IMR-90 (cell line): ENCODE measurements around the gene PRKAG1. TPM values are rescaled to one million over a fixed set of nuclear protein-coding genes. Genes with fewer than 3 reads are reported as not detected.

Experiments
- ATAC-seq: fragments of 200-7000 bp; cut with Tn5 transposase; 2 replicates; pipeline ENCODE4 v1.9.1; 2020; ENCODE audit warnings: low read depth, mild to moderate bottlenecking, moderate library complexity
- BruUV-seq: library from RNA; stranded (reverse); fragments of 400-500 nt; replicated peaks from 2 replicates; lab custom pipeline; 2021; lab: Mats Ljungman, UMichigan
- CTCF ChIA-PET: fragments of 300-600 bp; formaldehyde crosslinking; extraction: SDS; loops from one replicate; lab custom pipeline; 2021; ENCODE audit warnings: antibody characterized with exemption; lab: Yijun Ruan, JAX
- POLR2A ChIA-PET: fragments of 300-600 bp; sonication (Branson Sonifier 250); formaldehyde crosslinking; loops from one replicate; lab custom pipeline; 2022; ENCODE audit warnings: antibody characterized with exemption; ENCODE audit not compliant: unreplicated experiment; lab: Charles Lee
- DNase-seq: peaks from one replicate; pipeline ENCODE4 v3.0.0; 2013
- H2AFZ ChIP-seq: replicated peaks from 2 replicates; pipeline ENCODE3; 2013; ENCODE audit warnings: low read length, mild to moderate bottlenecking; ENCODE audit not compliant: poor library complexity
- H2AK5ac ChIP-seq: 2 replicates; pipeline ENCODE4 v1.6.1; 2013; ENCODE audit warnings: low read depth, low read length, inconsistent platforms
- H2AK9ac ChIP-seq: replicated peaks from 2 replicates; pipeline ENCODE3; 2013; ENCODE audit warnings: mild to moderate bottlenecking, low read depth, low read length, moderate library complexity; ENCODE audit not compliant: poor library complexity
- H2BK120ac ChIP-seq: 2 replicates; pipeline ENCODE4 v1.6.1; 2013; ENCODE audit warnings: low read depth, low read length, inconsistent platforms
- H2BK15ac ChIP-seq: 3 replicates; pipeline ENCODE4 v1.6.1; 2013; ENCODE audit warnings: low read depth, low read length, inconsistent platforms
- H2BK20ac ChIP-seq: 2 replicates; pipeline ENCODE4 v1.6.1; 2013; ENCODE audit warnings: low read depth, mild to moderate bottlenecking, inconsistent platforms, low read length, moderate library complexity
- H2BK5ac ChIP-seq: 2 replicates; pipeline ENCODE4 v1.6.1; 2013; ENCODE audit warnings: mild to moderate bottlenecking, low read depth, low read length, inconsistent platforms; ENCODE audit not compliant: poor library complexity, severe bottlenecking
- H3K14ac ChIP-seq: replicated peaks from 2 replicates; pipeline ENCODE4 v1.6.1; 2013; ENCODE audit warnings: low read depth, low read length, inconsistent platforms
- H3K18ac ChIP-seq: 2 replicates; pipeline ENCODE4 v1.6.1; 2013; ENCODE audit warnings: low read depth, low read length, control low read depth
- H3K23ac ChIP-seq: 2 replicates; pipeline ENCODE4 v1.6.1; 2013; ENCODE audit warnings: low read depth, low read length, inconsistent platforms
- H3K27ac ChIP-seq: 2 replicates; pipeline ENCODE4 v1.5.1; 2013; ENCODE audit warnings: mild to moderate bottlenecking, control low read depth, low read length; ENCODE audit not compliant: insufficient read depth
- H3K27me3 ChIP-seq: 2 replicates; pipeline ENCODE4 v1.6.1; 2013; ENCODE audit warnings: low read length; ENCODE audit not compliant: control insufficient read depth, insufficient read depth
- H3K36me3 ChIP-seq: 2 replicates; pipeline ENCODE4 v1.6.1; 2013; ENCODE audit warnings: low read length, mixed read lengths; ENCODE audit not compliant: control insufficient read depth, insufficient read depth
- H3K4ac ChIP-seq: 2 replicates; pipeline ENCODE4 v1.6.1; 2013; ENCODE audit warnings: low read depth, low read length, inconsistent platforms
- H3K4me1 ChIP-seq: 2 replicates; pipeline ENCODE4 v1.6.1; 2013; ENCODE audit warnings: low read length, mixed read lengths; ENCODE audit not compliant: control insufficient read depth, insufficient read depth
- H3K4me2 ChIP-seq: 2 replicates; pipeline ENCODE4 v1.6.1; 2013; ENCODE audit warnings: low read depth, mild to moderate bottlenecking, control low read depth, low read length, moderate library complexity
- H3K4me3 ChIP-seq: 2 replicates; pipeline ENCODE4 v1.5.1; 2013; ENCODE audit warnings: low read depth, mild to moderate bottlenecking, control low read depth, low read length, moderate library complexity; ENCODE audit not compliant: insufficient read depth
- H3K56ac ChIP-seq: 2 replicates; pipeline ENCODE4 v1.6.1; 2013; ENCODE audit warnings: low read length, inconsistent platforms; ENCODE audit not compliant: insufficient read depth; ENCODE audit errors: extremely low read depth
- H3K79me1 ChIP-seq, 2 experiments: 2 replicates each; pipeline ENCODE4 v1.6.1; 2013; ENCODE audit warnings: low read length in 2 of 2, inconsistent platforms in 1 of 2, low read depth in 1 of 2
- H3K9ac ChIP-seq: 2 replicates; pipeline ENCODE4 v1.6.1; 2013; ENCODE audit warnings: low read depth, low read length, control low read depth
- H3K9me1 ChIP-seq: 2 replicates; pipeline ENCODE4 v1.6.1; 2013; ENCODE audit warnings: low read length, inconsistent platforms; ENCODE audit not compliant: insufficient read depth
- H3K9me3 ChIP-seq: 2 replicates; pipeline ENCODE4 v1.6.1; 2013; ENCODE audit warnings: low read length; ENCODE audit not compliant: control insufficient read depth, insufficient read depth
- H4K20me1 ChIP-seq: 2 replicates; pipeline ENCODE4 v1.6.1; 2013; ENCODE audit warnings: low read length, inconsistent platforms; ENCODE audit not compliant: insufficient read depth
- H4K5ac ChIP-seq: 2 replicates; pipeline ENCODE4 v1.6.1; 2013; ENCODE audit warnings: mild to moderate bottlenecking, low read depth, low read length, control low read depth
- H4K8ac ChIP-seq, 2 experiments: 2 replicates each; pipeline ENCODE4 v1.6.1; 2013; ENCODE audit warnings: low read depth in 2 of 2, low read length in 2 of 2, control low read depth in 1 of 2, inconsistent platforms in 1 of 2
- H4K91ac ChIP-seq: 2 replicates; pipeline ENCODE4 v1.6.1; 2013; ENCODE audit warnings: low read depth, low read length, inconsistent platforms; ENCODE audit not compliant: insufficient read depth
- BHLHE40 ChIP-seq: fragments of 150-350 bp; IDR thresholded peaks from 2 replicates; pipeline ENCODE4 v1.6.1; 2016; ENCODE audit warnings: mild to moderate bottlenecking, low read depth, low read length
- CEBPB ChIP-seq: IDR thresholded peaks from 2 replicates; pipeline ENCODE4 v1.6.1; 2012; ENCODE audit warnings: low read depth, low read length, improper control_type of control experiment
- CHD1 ChIP-seq: IDR thresholded peaks from 2 replicates; pipeline ENCODE4 v1.6.1; 2012; ENCODE audit warnings: low read depth, low read length, improper control_type of control experiment
- ELK1 ChIP-seq: fragments of 150-350 bp; IDR thresholded peaks from 2 replicates; pipeline ENCODE4 v1.6.1; 2016; ENCODE audit warnings: low read depth, mild to moderate bottlenecking, low read length, moderate library complexity, borderline replicate concordance
- FOS ChIP-seq: fragments of 150-350 bp; IDR thresholded peaks from 2 replicates; pipeline ENCODE4 v1.6.1; 2016; ENCODE audit warnings: low read depth, low read length
- MAFK ChIP-seq: IDR thresholded peaks from 2 replicates; pipeline ENCODE4 v1.6.1; 2012; ENCODE audit warnings: low read depth, low read length, improper control_type of control experiment
- MAZ ChIP-seq: IDR thresholded peaks from 2 replicates; pipeline ENCODE4 v1.6.1; 2012; ENCODE audit warnings: low read depth, mild to moderate bottlenecking, low read length, improper control_type of control experiment, moderate library complexity, borderline replicate concordance
- MXI1 ChIP-seq: IDR thresholded peaks from 2 replicates; pipeline ENCODE4 v1.6.1; 2012; ENCODE audit warnings: low read depth, mild to moderate bottlenecking, low read length, moderate library complexity, borderline replicate concordance
- NFE2L2 ChIP-seq: fragments of 150-350 bp; IDR thresholded peaks from 2 replicates; pipeline ENCODE4 v1.6.1; 2016; ENCODE audit warnings: low read depth, mild to moderate bottlenecking, low read length
- POLR2A ChIP-seq: IDR thresholded peaks from 2 replicates; pipeline ENCODE4 v1.6.1; 2012; ENCODE audit warnings: mild to moderate bottlenecking, low read depth, low read length
- RAD21 ChIP-seq: IDR thresholded peaks from 2 replicates; pipeline ENCODE4 v1.6.1; 2012; ENCODE audit warnings: low read length, improper control_type of control experiment
- RCOR1 ChIP-seq: IDR thresholded peaks from 2 replicates; pipeline ENCODE4 v1.6.1; 2012; ENCODE audit warnings: mild to moderate bottlenecking, low read length, improper control_type of control experiment; ENCODE audit not compliant: insufficient replicate concordance
- RFX5 ChIP-seq: IDR thresholded peaks from 2 replicates; pipeline ENCODE4 v1.8.0; 2012; ENCODE audit warnings: low read depth, mild to moderate bottlenecking, low read length, moderate library complexity
- SMC3 ChIP-seq: fragments of 150-350 bp; IDR thresholded peaks from 2 replicates; pipeline ENCODE4 v1.6.1; 2016; ENCODE audit warnings: low read depth, mild to moderate bottlenecking, antibody characterized with exemption, low read length, moderate library complexity
- USF2 ChIP-seq: fragments of 150-350 bp; IDR thresholded peaks from 2 replicates; pipeline ENCODE4 v1.6.1; 2017; ENCODE audit warnings: mild to moderate bottlenecking, antibody characterized with exemption, low read length, low read depth
- WGBS, 2 experiments: methylation state at CpG; one replicate each; pipeline versions ENCODE4 v1.1.5 to v1.1.7; 2013; ENCODE audit warnings: missing lambda C conversion rate in 2 of 2; ENCODE audit not compliant: insufficient read length in 1 of 2; ENCODE audit errors: extremely low coverage in 2 of 2; 5-methylcytosine and 5-hydroxymethylcytosine counted together
- dilution Hi-C: fragments of 300-500 bp; cut with HindIII; formaldehyde crosslinking; loops from one replicate; pipeline ENCODE4 v1.14.3; 2018; ENCODE audit warnings: low sequenced_read_pairs; ENCODE audit not compliant: unreplicated experiment
- in situ Hi-C: fragments of 300-500 bp; cut with MboI; formaldehyde crosslinking; loops from 3 replicates; pipeline ENCODE4 v1.14.3; 2019; ENCODE audit warnings: low sequenced_read_pairs, inconsistent platforms, mixed read lengths
- intact Hi-C: fragments of 100-400 bp; cut with micrococcal nuclease; formaldehyde crosslinking; loops from 2 replicates; pipeline ENCODE4 v1.10.0; 2022
- polyA plus RNA-seq, 3 experiments: library from polyadenylated mRNA; depleted of rRNA; stranded (reverse); fragments of >200 nt; gene quantifications; 2 replicates each; pipeline ENCODE4 v1.2.3, GENCODE V29; 2012; ENCODE audit warnings: low replicate concordance in 1 of 3
- total RNA-seq: library from RNA; depleted of rRNA; stranded (reverse); fragments of >200 nt; gene quantifications from 2 replicates; pipeline ENCODE4 v1.2.3, GENCODE V29; 2012
- TF ChIP-seq, protein P1 (sequence below): conservative IDR thresholded peaks from 2 replicates; pipeline ENCODE4 v1.5.1; 2012; ENCODE audit warnings: mild to moderate bottlenecking, low read depth, low read length, improper control_type of control experiment

PRKAG1 gene
- total and polyA plus RNA-seq, 2 of the 4 experiments (the other 2 are of a cell fraction), result 81.1 to 106 TPM

DNA sequence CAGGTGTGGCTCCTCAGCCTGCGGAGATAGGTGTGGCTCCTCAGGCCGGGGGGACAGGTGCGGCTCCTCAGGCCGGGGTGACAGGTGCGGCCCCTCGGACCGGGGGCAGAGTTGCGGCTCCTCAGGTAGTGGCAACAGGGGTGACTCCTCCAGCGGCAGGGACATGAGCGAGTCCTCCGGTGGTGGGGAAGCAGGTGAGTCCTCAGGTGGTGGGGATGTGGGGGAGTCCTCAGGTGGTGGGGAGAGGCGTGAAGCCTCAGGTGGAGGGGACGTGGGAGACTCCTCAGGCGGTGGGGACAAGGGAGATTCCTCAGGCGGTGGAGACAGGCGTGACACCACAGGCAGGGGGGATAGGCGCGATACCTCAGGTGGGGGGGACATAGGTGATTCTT lies 32.8 kb upstream of the PRKAG1 start:
- H3K56ac ChIP-seq, result no peak overlapping the region
- dilution Hi-C loops, result no loop called here
- no peak overlapping the region for H4K8ac ChIP-seq
- H2AK9ac ChIP-seq, result no peak overlapping the region
- DNase-seq (no peak), ATAC-seq (no peak)
- intact Hi-C loops, result no loop called here
- no peak overlapping the region for H4K5ac ChIP-seq
- no peak overlapping the region for H3K9ac ChIP-seq
- no peak overlapping the region for H3K4me3 ChIP-seq
- H3K9me3 ChIP-seq, result no peaks in the 10 kb centered on the region
- H2AFZ ChIP-seq, result no peak overlapping the region
- no peak overlapping the region for H3K4ac ChIP-seq
- no peak overlapping the region for H2BK20ac ChIP-seq
- no peak overlapping the region for H2BK15ac ChIP-seq
- no peaks in the 10 kb centered on the region for H3K27me3 ChIP-seq
- peaks cover 80% of the 10 kb centered on the region for H3K36me3 ChIP-seq
- 100% methylated on average over 7 of the region's 18 CpGs; no CpG with 5 or more reads in 1 of the 2 experiments for WGBS, 2 experiments
- no peak overlapping the region for H3K23ac ChIP-seq
- H2BK5ac ChIP-seq, result no peak overlapping the region
- in situ Hi-C loops, result no loop called here
- TF ChIP-seq USF2 (no peak), MXI1 (no peak), RCOR1 (no peak), RAD21 (no peak), MAFK (no peak), BHLHE40 (no peak), MAZ (no peak), CHD1 (no peak), SMC3 (no peak), CEBPB (no peak), ELK1 (no peak), FOS (no peak), NFE2L2 (no peak), POLR2A (no peak), RFX5 (no peak)
- TF ChIP-seq, protein P1, sequence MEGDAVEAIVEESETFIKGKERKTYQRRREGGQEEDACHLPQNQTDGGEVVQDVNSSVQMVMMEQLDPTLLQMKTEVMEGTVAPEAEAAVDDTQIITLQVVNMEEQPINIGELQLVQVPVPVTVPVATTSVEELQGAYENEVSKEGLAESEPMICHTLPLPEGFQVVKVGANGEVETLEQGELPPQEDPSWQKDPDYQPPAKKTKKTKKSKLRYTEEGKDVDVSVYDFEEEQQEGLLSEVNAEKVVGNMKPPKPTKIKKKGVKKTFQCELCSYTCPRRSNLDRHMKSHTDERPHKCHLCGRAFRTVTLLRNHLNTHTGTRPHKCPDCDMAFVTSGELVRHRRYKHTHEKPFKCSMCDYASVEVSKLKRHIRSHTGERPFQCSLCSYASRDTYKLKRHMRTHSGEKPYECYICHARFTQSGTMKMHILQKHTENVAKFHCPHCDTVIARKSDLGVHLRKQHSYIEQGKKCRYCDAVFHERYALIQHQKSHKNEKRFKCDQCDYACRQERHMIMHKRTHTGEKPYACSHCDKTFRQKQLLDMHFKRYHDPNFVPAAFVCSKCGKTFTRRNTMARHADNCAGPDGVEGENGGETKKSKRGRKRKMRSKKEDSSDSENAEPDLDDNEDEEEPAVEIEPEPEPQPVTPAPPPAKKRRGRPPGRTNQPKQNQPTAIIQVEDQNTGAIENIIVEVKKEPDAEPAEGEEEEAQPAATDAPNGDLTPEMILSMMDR, result no peak
- no TSS peak for BruUV-seq
- no peak overlapping the region for H3K18ac ChIP-seq
- POLR2A ChIA-PET, result no interaction called here
- H4K20me1 ChIP-seq, result peaks cover 84% of the 10 kb centered on the region
- H3K27ac ChIP-seq, result no peak overlapping the region
- H2BK120ac ChIP-seq, result no peak overlapping the region
- no peak overlapping the region for H3K4me2 ChIP-seq
- H3K4me1 ChIP-seq, result peaks cover 9% of the 10 kb centered on the region
- no peak overlapping the region for H4K91ac ChIP-seq
- H3K14ac ChIP-seq, result no peak overlapping the region
- CTCF ChIA-PET, result no interaction called here
- peaks cover 46 to 89% of the 10 kb centered on the region in 2 experiments for H3K79me1 ChIP-seq
- peaks cover 26% of the 10 kb centered on the region for H3K9me1 ChIP-seq
- H2AK5ac ChIP-seq, result no peak overlapping the region
